ENCODE results near the gene ATG12. TPM values are rescaled to one million over a fixed set of nuclear protein-coding genes. Genes with fewer than 3 reads are reported as not detected.

ATG12 gene
- total and polyA plus RNA-seq, 5 donors from 2014 or later: 64.0 to 149 (median 119) TPM

DNA sequence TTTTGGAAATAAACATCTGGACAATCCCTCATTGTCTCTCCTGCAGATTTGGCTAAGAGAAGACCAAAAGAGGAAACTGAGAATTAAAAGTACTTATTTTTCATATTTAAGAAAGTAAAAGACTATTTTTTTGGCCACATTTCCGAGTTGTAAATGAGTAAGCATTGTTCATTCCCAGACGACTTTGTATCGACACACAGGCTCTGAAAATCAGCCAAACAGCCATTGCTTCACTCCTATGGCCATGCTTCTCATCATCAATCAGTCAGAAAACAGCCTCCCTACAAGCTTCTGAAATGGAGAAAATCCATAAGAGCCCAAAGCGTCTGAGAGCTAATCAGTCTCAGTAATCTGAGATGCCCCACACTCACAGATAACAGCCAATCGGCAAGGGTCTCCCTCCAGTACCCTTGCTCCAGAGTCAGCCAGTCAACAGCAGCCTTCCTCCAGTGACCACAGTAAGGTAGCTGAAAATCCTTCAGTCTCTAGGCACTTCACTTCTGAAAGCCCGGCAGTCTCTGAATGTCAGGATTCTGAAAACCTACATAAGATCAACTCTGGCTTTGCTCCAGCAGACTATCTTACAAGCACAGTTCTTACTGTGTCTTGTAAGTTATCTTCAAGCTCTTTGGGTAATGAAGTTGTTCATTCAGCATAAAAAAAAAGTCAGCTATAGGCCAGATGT lies 55.8 kb downstream of the ATG12 start:
- no peaks in the 10 kb centered on the region for H3K4me1 ChIP-seq (ENCODE audit: control insufficient read depth, insufficient read depth, low read length, poor library complexity, severe bottlenecking)
- H3K4me3 Mint-ChIP-seq: no peak overlapping the region
- H3K27me3 ChIP-seq (ENCODE audit: control insufficient read depth, insufficient read depth, low read length): peaks cover 21% of the 10 kb centered on the region
- H3K27ac Mint-ChIP-seq: no peak overlapping the region
- H3K36me3 Mint-ChIP-seq: no peaks in the 10 kb centered on the region
- no peak for DNase-seq
- no peaks in the 10 kb centered on the region for H3K9me3 ChIP-seq (ENCODE audit: control insufficient read depth in 2 of 2, low read length in 2 of 2)
- peaks cover 43% of the 10 kb centered on the region for H3K27me3 Mint-ChIP-seq
- no peaks in the 10 kb centered on the region for H3K36me3 ChIP-seq (ENCODE audit: control insufficient read depth, insufficient read depth, low read length)
- no peak for ATAC-seq (ENCODE audit: low read depth in 2 of 2)
- no peak overlapping the region for H3K27ac ChIP-seq (ENCODE audit: insufficient read depth, low read length, poor library complexity, severe bottlenecking)
- no peaks in the 10 kb centered on the region for H3K4me1 Mint-ChIP-seq
- no peak overlapping the region for H3K4me3 ChIP-seq (ENCODE audit: low read depth, low read length)
- peaks cover 0 to 6% (median 0%) of the 10 kb centered on the region in 7 donors for H3K9me3 Mint-ChIP-seq

- Histone ChIP-seq H3K27me3 (ENCODE audit: control insufficient read depth, insufficient read depth, low read length) (peaks cover 6% of the 10 kb centered on the region), H3K27ac (ENCODE audit: insufficient read depth, low read length, poor library complexity, severe bottlenecking) (no peak overlapping the region), H3K9me3 (ENCODE audit: control insufficient read depth in 2 of 2, low read length in 2 of 2) (no peaks in the 10 kb centered on the region), H3K36me3 (ENCODE audit: control insufficient read depth, insufficient read depth, low read length) (no peaks in the 10 kb centered on the region), H3K4me3 (ENCODE audit: low read depth, low read length) (no peak overlapping the region), H3K4me1 (ENCODE audit: control insufficient read depth, insufficient read depth, low read length, poor library complexity, severe bottlenecking) (no peaks in the 10 kb centered on the region)
- ATAC-seq (ENCODE audit: low read depth in 2 of 2): no peak
- no peak overlapping the region for H3K4me3 Mint-ChIP-seq
- no peaks in the 10 kb centered on the region for H3K36me3 Mint-ChIP-seq
- no peaks in the 10 kb centered on the region for H3K4me1 Mint-ChIP-seq
- H3K9me3 Mint-ChIP-seq: peaks cover 0 to 2% (median 0%) of the 10 kb centered on the region in 7 donors
- DNase-seq: no peak
- no peak overlapping the region for H3K27ac Mint-ChIP-seq
- H3K27me3 Mint-ChIP-seq: peaks cover 31% of the 10 kb centered on the region
Observed at GRCh38 chr5:115778417-115778816, 62.9 kb downstream of the ATG12 start.

Other genes with a start within 250 kb of the ATG12 start
- 0.67 TPM for gene TICAM2, start 239.1 kb downstream of the ATG12 start, total RNA-seq
- gene TICAM2, start 239.1 kb downstream of the ATG12 start, polyA plus RNA-seq: under 1 TPM in 2 of 4 donors, not detected in 2; 0.25 to 0.29 TPM
- 37.6 TPM for gene TMED7, start 215.5 kb downstream of the ATG12 start, total RNA-seq
- 10 to 100 TPM; 31.2 to 50.2 (median 33.6) TPM for gene TMED7, start 215.5 kb downstream of the ATG12 start, polyA plus RNA-seq
- gene CDO1, start 24.9 kb downstream of the ATG12 start, total RNA-seq: 1.7 TPM
- under 1 TPM in 2 of 4 donors, not detected in 2; 0.16 to 0.24 TPM for gene CDO1, start 24.9 kb downstream of the ATG12 start, polyA plus RNA-seq
- gene AP3S1, start 370 bp upstream of the ATG12 start, total RNA-seq: 39.5 TPM
- gene AP3S1, start 370 bp upstream of the ATG12 start, polyA plus RNA-seq: 10 to 100 TPM; 55.9 to 77.5 (median 63.3) TPM
- gene LVRN, start 120.9 kb upstream of the ATG12 start, total RNA-seq: not detected
- not detected for gene LVRN, start 120.9 kb upstream of the ATG12 start, polyA plus RNA-seq
- not detected for gene ARL14EPL, start 190.9 kb upstream of the ATG12 start, total RNA-seq
- not detected for gene ARL14EPL, start 190.9 kb upstream of the ATG12 start, polyA plus RNA-seq
- gene COMMD10, start 243.5 kb upstream of the ATG12 start, total RNA-seq: 32.7 TPM
- 10 to 100 TPM; 42.0 to 58.6 (median 49.2) TPM for gene COMMD10, start 243.5 kb upstream of the ATG12 start, polyA plus RNA-seq